Measurements from ENCODE around the gene GRHPR.
A peak's percentile ranks its signal among the peaks of the same experiment; 100 is the strongest.

GRHPR gene

GRCh38 chr9:37438359-37438758, 15.9 kb downstream of the GRHPR start:
- DNase-seq (ENCODE audit: low spot score): no peak
- TF ChIP-seq, protein P1, sequence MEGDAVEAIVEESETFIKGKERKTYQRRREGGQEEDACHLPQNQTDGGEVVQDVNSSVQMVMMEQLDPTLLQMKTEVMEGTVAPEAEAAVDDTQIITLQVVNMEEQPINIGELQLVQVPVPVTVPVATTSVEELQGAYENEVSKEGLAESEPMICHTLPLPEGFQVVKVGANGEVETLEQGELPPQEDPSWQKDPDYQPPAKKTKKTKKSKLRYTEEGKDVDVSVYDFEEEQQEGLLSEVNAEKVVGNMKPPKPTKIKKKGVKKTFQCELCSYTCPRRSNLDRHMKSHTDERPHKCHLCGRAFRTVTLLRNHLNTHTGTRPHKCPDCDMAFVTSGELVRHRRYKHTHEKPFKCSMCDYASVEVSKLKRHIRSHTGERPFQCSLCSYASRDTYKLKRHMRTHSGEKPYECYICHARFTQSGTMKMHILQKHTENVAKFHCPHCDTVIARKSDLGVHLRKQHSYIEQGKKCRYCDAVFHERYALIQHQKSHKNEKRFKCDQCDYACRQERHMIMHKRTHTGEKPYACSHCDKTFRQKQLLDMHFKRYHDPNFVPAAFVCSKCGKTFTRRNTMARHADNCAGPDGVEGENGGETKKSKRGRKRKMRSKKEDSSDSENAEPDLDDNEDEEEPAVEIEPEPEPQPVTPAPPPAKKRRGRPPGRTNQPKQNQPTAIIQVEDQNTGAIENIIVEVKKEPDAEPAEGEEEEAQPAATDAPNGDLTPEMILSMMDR (conservative IDR thresholded peaks at IDR 0.05; ENCODE audit: low read depth): no peak
- no peak overlapping the region for H3K27ac ChIP-seq
- ChIA-PET CTCF (no interaction called here), POLR2A (ENCODE audit: low non-redundant PET) (no interaction called here)

DNA sequence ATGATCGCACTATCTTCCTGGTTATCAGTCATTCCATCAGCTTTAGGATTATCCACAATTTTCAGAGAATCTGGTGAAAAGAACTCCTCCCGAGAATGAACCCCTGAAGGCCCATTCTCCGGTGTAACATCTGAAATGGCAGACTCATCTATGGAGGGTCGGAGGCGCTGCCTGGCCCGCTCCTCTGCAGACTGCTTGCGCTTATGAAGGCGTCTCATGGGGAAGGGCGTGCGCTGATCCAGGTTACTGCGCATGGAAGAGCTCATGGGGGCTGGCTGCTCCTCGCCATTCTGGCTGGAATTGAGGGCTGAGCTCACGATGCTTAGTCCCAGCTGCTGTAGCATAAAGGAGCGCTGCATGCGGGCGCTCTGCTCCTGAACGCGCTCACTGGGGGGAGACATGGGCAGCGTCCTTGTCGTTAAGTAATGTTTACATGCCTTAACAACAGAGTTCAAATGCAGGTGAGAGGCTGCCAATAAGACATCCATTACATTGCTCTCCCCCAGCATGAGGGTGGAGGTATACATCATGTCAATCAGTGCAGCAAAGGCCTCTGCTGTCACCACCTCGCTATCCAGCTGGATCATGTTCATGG, 19.4 kb downstream of the GRHPR start:
- TF ChIP-seq, protein P1 (conservative IDR thresholded peaks at IDR 0.05; ENCODE audit: low read depth): no peak
- ChIA-PET POLR2A (ENCODE audit: low non-redundant PET) (no interaction called here), CTCF (interaction anchor here (0.6 kb wide), 1 partner anchor 292 kb away, joined by 3 read pairs; no protein-coding TSS in a partner anchor)
- H3K27ac ChIP-seq: no peak overlapping the region
- DNase-seq (ENCODE audit: low spot score): no peak

GRCh38 chr9:37442556-37442955, 20.1 kb downstream of the GRHPR start:
- TF ChIP-seq, protein P1 (conservative IDR thresholded peaks at IDR 0.05; ENCODE audit: low read depth): no peak
- ChIA-PET POLR2A (ENCODE audit: low non-redundant PET) (no interaction called here), CTCF (interaction anchor here (0.6 kb wide), 1 partner anchor 293 kb away, joined by 3 read pairs; no protein-coding TSS in a partner anchor)
- DNase-seq (ENCODE audit: low spot score): no peak
- no peak overlapping the region for H3K27ac ChIP-seq

DNA sequence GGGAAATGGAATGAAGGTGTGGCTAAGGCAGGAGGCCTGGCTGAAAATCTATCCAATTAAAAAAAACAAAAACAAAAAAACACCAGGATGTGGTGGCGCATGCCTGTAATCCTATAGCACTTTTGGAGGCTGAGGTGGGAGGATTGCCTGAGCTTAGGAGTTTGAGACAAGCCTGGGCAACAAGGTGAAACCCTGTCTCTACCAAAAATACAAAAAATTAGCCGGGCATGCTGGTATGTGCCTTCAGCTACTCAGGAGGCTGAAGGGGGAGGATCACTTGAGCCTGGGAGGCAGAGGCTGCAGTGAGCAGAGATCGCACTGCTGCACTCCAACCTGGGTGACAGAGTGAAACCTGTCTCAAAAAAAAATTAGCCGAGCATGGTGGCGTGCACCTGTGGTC, 21.1 kb downstream of the GRHPR start:
- no peak for DNase-seq (ENCODE audit: low spot score)
- peak overlapping the region; percentile 35 for H3K27ac ChIP-seq
- ChIA-PET POLR2A (ENCODE audit: low non-redundant PET) (no interaction called here), CTCF (no interaction called here)
- TF ChIP-seq, protein P1 (conservative IDR thresholded peaks at IDR 0.05; ENCODE audit: low read depth): no peak

- TF ChIP-seq, protein P1 (conservative IDR thresholded peaks at IDR 0.05; ENCODE audit: low read depth): no peak
- DNase-seq (ENCODE audit: low spot score): no peak
- CTCF ChIA-PET: no interaction called here
- no peak overlapping the region for H3K27ac ChIP-seq
- POLR2A ChIA-PET (ENCODE audit: low non-redundant PET): no interaction called here
Observed at GRCh38 chr9:37444890-37445289, 22.4 kb downstream of the GRHPR start.

- POLR2A ChIA-PET (ENCODE audit: low non-redundant PET): no interaction called here
- TF ChIP-seq, protein P1 (conservative IDR thresholded peaks at IDR 0.05; ENCODE audit: low read depth): no peak
- DNase-seq (ENCODE audit: low spot score): no peak
- no peak overlapping the region for H3K27ac ChIP-seq
- CTCF ChIA-PET: no interaction called here
Observed at GRCh38 chr9:37445832-37446231, 23.3 kb downstream of the GRHPR start.
